ENCODE data around the gene ART4.

DNA sequence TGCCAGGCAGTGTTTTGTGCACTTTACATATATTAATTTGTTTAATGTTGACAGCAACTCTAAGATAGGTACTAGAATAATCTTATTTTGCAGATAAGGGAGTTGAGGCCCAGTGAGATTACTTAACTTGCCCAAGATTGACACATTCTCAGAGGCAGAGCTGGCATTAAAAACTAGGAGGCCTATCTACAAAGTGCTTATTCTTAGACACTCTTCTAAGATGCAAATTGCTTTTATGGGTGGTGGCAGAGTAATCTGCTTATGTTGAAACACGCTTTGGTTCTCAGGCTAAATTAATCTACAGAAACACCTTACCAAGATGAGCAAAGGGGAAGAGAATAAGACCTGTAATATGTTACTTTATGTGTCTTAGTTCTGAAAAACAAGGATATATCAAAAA, 35.2 kb upstream of the ART4 start:
- TF ChIP-seq, protein P1, sequence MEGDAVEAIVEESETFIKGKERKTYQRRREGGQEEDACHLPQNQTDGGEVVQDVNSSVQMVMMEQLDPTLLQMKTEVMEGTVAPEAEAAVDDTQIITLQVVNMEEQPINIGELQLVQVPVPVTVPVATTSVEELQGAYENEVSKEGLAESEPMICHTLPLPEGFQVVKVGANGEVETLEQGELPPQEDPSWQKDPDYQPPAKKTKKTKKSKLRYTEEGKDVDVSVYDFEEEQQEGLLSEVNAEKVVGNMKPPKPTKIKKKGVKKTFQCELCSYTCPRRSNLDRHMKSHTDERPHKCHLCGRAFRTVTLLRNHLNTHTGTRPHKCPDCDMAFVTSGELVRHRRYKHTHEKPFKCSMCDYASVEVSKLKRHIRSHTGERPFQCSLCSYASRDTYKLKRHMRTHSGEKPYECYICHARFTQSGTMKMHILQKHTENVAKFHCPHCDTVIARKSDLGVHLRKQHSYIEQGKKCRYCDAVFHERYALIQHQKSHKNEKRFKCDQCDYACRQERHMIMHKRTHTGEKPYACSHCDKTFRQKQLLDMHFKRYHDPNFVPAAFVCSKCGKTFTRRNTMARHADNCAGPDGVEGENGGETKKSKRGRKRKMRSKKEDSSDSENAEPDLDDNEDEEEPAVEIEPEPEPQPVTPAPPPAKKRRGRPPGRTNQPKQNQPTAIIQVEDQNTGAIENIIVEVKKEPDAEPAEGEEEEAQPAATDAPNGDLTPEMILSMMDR (IDR thresholded peaks at IDR 0.05): no peak
- no peak for TF ChIP-seq POLR2A (IDR thresholded peaks at IDR 0.05)

Data from heart left ventricle (tissue), 13 donors.